ENCODE data around the gene CYP27C1.

DNA sequence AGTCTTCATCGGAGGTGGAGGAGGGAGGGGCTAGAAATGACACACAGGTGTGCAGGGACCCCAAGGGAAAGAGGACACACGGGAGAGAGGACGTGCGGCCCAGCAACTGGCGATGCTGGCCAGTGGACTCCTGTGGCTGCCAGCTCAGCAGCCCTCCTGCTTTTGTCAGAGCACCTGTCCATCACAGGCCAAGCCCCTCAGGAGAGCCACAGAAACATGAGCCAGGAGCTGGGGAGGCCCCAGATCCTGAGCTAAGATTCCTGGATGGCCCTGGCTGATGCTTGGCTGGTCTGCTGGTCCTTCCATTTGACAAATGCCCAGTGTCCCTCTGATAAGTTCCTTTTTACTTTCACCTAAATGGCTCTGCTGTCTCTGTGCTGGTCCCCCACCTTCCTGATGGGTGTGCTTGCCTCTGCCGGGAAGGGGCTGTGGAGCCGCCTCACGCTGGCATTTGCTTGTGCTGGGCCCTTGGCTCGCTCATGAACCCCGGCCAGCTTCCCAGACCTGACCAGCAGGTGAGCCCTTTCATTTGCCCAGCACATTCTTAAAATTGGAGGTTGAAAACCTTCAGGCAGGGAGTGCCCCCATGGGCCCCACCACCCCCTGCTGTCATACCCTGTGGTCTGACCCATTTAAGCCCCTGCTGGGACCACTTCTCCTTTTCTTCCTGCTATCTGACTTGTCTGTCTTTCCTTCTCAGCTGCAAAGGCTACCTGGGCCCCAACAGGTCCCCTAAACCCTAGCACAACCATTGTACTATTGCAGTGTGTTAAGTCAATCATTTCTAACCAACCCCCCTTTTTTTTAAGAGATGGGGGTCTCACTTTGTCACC lies 37.3 kb downstream of the CYP27C1 start:
- TF ChIP-seq, protein P1, sequence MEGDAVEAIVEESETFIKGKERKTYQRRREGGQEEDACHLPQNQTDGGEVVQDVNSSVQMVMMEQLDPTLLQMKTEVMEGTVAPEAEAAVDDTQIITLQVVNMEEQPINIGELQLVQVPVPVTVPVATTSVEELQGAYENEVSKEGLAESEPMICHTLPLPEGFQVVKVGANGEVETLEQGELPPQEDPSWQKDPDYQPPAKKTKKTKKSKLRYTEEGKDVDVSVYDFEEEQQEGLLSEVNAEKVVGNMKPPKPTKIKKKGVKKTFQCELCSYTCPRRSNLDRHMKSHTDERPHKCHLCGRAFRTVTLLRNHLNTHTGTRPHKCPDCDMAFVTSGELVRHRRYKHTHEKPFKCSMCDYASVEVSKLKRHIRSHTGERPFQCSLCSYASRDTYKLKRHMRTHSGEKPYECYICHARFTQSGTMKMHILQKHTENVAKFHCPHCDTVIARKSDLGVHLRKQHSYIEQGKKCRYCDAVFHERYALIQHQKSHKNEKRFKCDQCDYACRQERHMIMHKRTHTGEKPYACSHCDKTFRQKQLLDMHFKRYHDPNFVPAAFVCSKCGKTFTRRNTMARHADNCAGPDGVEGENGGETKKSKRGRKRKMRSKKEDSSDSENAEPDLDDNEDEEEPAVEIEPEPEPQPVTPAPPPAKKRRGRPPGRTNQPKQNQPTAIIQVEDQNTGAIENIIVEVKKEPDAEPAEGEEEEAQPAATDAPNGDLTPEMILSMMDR (IDR thresholded peaks at IDR 0.05) = no peak
- no peak for TF ChIP-seq EP300 (IDR thresholded peaks at IDR 0.05; ENCODE audit: low read depth)
- TF ChIP-seq POLR2A (IDR thresholded peaks at IDR 0.05) = no peak
